NCI-H128 (cell line): ENCODE measurements around the gene FOXK1.

Experiments
- DNase-seq: peaks from one replicate; lab custom pipeline; 2025; ENCODE audit not compliant: unreplicated experiment; lab: John Stamatoyannopoulos, UW

FOXK1 gene

GRCh38 chr7:4763091-4763793 lies 81.1 kb downstream of the FOXK1 start:
- DNase-seq = no peak

GRCh38 chr7:4763794-4764185 lies 81.7 kb downstream of the FOXK1 start:
- no peak for DNase-seq

GRCh38 chr7:4764402-4765007 lies 82.4 kb downstream of the FOXK1 start:
- DNase-seq = no peak

GRCh38 chr7:4765776-4766490 lies 83.8 kb downstream of the FOXK1 start:
- DNase-seq = no peak

GRCh38 chr7:4766666-4767519 lies 84.8 kb downstream of the FOXK1 start:
- no peak for DNase-seq

- DNase-seq = no peak
Observed at GRCh38 chr7:4768597-4769569, 86.8 kb downstream of the FOXK1 start.

- no peak for DNase-seq
Observed at GRCh38 chr7:4769761-4770160, 87.7 kb downstream of the FOXK1 start.

- DNase-seq = no peak
Observed at GRCh38 chr7:4770886-4771285, 88.8 kb downstream of the FOXK1 start.

- no peak for DNase-seq
Observed at GRCh38 chr7:4771737-4772136, 89.6 kb downstream of the FOXK1 start.

GRCh38 chr7:4772306-4772705 lies 90.2 kb downstream of the FOXK1 start:
- no peak for DNase-seq

- no peak for DNase-seq
Observed at GRCh38 chr7:4774007-4774406, 91.9 kb downstream of the FOXK1 start.

GRCh38 chr7:4774658-4775249 lies 92.7 kb downstream of the FOXK1 start:
- DNase-seq = no peak

- DNase-seq = peak; percentile 68
Observed at GRCh38 chr7:4775250-4775847, 93.3 kb downstream of the FOXK1 start, which contains the start of gene AP5Z1. TSS of gene AP5Z1 (plus strand) at chr7:4775623. CDS start at chr7:4775716, 93 bp downstream.

- no peak for DNase-seq
Observed at GRCh38 chr7:4775848-4776623, 93.9 kb downstream of the FOXK1 start.

GRCh38 chr7:4779118-4779517 lies 97.0 kb downstream of the FOXK1 start:
- no peak for DNase-seq

- DNase-seq = no peak
Observed at GRCh38 chr7:4781366-4782069, 99.4 kb downstream of the FOXK1 start.

GRCh38 chr7:4782333-4783291 lies 100.5 kb downstream of the FOXK1 start:
- no peak for DNase-seq
